ENCODE measurements around the gene MAD2L1.
"Not testable (repeated sequence)": the region's sequence is repeated elsewhere in the genome, so short reads cannot be mapped to it uniquely, and the experiment has no call there.

Gene MAD2L1

GRCh38 chr4:120066517-120067340 is at the start of gene MAD2L1:
Gene MAD2L1, minus strand, starts transcription at chr4:120066848. Its CDS starts 114 bp downstream, at chr4:120066734.
- no peak for TF ChIP-seq CTCF (conservative IDR thresholded peaks at IDR 0.05; ENCODE audit: control insufficient read depth, insufficient read depth, low read depth, low read length)
- peak within 1 kb of the TSS; percentile 80 for H3K4me3 ChIP-seq (ENCODE audit: control insufficient read depth, low read depth, low read length)
- peak; percentile 98 for DNase-seq (ENCODE audit: low read depth)

DNA sequence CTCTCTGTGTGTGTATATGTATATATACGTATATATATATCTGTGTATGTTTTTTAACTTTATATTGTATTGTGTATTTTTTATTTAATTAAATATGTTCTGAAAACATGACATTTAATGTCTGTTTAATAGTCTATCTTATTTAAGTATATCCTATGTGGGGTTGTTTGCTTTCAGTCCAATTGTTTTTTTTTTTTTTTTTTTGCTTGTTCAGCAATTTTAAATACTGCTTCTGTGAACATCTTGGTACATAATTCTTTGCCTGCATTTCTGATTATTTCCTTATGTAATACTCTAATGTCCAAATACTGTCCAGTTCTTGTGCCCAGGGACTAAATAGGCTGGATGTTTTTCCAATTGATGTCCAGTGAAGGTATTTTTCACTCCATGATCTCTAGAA is 45.1 kb upstream of the MAD2L1 start:
- no peak overlapping the region for H3K4me3 ChIP-seq (ENCODE audit: control insufficient read depth, low read depth, low read length)
- no peak for DNase-seq (ENCODE audit: low read depth)
- TF ChIP-seq CTCF (conservative IDR thresholded peaks at IDR 0.05; ENCODE audit: control insufficient read depth, insufficient read depth, low read depth, low read length) = no peak

DNA sequence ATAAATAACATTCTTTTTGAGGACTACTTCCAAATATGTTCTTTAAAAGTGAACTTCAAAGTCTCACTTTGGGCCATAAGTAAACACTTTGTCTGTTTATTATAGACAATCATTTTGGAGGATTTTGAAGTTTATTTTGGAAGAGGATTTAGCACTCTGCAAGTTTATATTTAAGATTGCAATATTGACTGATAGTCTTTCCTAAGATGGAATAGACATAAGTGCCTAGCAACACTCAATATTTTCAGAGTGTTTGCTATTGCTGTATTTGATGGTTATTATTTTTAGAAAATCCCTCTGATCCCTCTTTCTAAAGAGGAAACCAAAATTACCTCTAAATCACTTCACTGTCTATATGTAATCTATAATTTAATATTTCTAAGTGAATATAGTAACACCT is 42.8 kb upstream of the MAD2L1 start:
- no peak for TF ChIP-seq CTCF (conservative IDR thresholded peaks at IDR 0.05; ENCODE audit: control insufficient read depth, insufficient read depth, low read depth, low read length)
- DNase-seq (ENCODE audit: low read depth) = no peak
- no peak overlapping the region for H3K4me3 ChIP-seq (ENCODE audit: control insufficient read depth, low read depth, low read length)

GRCh38 chr4:120105472-120105871 is 38.8 kb upstream of the MAD2L1 start:
- no peak for DNase-seq (ENCODE audit: low read depth)
- H3K4me3 ChIP-seq (ENCODE audit: control insufficient read depth, low read depth, low read length) = no peak overlapping the region
- no peak for TF ChIP-seq CTCF (conservative IDR thresholded peaks at IDR 0.05; ENCODE audit: control insufficient read depth, insufficient read depth, low read depth, low read length)

DNA sequence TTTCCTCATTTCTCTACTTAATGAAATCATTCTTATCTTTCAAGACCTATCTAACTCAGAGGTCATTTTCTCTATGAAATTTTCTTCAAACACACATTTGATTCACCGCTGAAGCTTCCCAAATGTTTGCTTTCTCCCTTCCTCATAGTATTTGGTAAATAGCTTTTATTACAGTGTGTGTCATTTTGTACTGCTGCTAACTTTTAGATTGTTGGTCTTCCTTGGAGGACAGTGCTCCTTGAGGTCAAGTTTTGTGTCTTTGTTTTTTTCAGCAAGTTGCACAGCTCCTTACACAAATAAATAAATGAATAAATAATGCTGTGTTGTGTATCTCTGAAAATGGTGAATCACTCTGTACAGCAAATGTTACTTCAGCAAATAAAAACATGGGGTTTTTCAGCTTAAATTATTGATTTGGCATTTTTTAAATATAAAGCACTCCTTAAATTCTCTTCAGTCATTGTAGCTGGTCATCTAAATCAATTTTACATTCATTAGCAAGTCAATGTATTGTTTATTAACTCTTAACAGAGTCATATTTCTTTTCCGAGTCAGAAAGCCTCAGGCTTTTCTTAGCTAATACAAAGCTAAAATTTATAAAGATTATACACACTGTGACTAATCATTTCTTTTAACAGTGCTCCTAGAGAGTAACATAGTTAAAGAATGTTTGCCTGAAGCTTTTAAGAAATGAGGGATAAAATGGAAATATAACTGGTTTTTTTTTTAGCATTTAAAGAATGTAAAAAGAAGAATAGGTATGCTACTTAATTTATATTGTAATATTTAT is 30.1 kb upstream of the MAD2L1 start:
- no peak for TF ChIP-seq CTCF (conservative IDR thresholded peaks at IDR 0.05; ENCODE audit: control insufficient read depth, insufficient read depth, low read depth, low read length)
- no peak overlapping the region for H3K4me3 ChIP-seq (ENCODE audit: control insufficient read depth, low read depth, low read length)
- DNase-seq (ENCODE audit: low read depth) = peak; percentile 4

GRCh38 chr4:120088507-120088906 is 21.9 kb upstream of the MAD2L1 start:
- DNase-seq (ENCODE audit: low read depth) = peak; percentile 18
- H3K4me3 ChIP-seq (ENCODE audit: control insufficient read depth, low read depth, low read length) = no peak overlapping the region
- no peak for TF ChIP-seq CTCF (conservative IDR thresholded peaks at IDR 0.05; ENCODE audit: control insufficient read depth, insufficient read depth, low read depth, low read length)

DNA sequence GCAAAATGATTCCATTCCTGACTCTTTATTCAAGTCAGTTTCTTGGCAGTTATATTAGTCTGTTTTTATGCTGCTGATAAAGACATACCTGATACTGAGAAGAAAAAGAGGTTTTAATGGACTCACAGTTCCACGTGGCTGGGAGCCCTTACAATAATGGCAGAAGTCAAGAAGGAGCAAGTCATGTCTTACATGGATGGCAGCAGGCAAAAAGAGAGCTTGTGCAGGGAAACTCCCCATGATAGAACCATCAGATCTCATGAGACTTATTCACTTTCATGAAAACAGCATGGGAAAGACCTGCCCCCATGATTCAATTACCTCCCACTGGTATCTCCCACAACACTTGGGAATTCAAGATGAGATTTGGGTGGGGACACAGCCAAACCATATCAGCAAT is 21.4 kb upstream of the MAD2L1 start:
- H3K4me3 ChIP-seq (ENCODE audit: control insufficient read depth, low read depth, low read length); DNase-seq (ENCODE audit: low read depth): not testable (repeated sequence)
